NK-92 treated with Interleukin-12 subunit alpha and Interleukin-12 subunit beta, amount 100 ng/mL, for 24 hours (cell line): ENCODE results near the gene DUSP2.

Experiments
- DNase-seq: peaks from one replicate; lab custom pipeline; 2025; lab: John Stamatoyannopoulos, UW

The DUSP2 gene

GRCh38 chr2:96131152-96131812, 14.0 kb downstream of the DUSP2 start:
- DNase-seq = no peak

DNA sequence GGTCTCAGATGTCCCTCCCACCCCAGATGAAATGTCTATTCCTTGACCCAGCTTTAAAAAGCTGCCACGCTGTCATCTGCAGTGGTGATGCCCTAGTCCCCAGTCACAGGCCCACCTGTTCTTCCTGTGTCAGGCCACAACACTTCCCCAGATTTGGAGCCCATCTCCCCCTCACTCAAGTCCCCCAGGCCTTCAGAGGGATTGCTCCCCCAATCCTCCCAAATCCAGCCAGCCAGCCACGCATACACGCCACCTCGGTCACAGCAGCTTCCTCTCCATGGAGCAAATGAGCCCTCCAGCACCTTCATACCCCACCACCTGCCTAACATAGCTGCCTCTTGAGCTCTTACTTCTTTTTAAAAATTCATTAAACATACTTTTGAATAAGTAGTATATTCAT, 14.8 kb downstream of the DUSP2 start:
- no peak for DNase-seq

- no peak for DNase-seq
Measured at GRCh38 chr2:96129528-96130120, 15.6 kb downstream of the DUSP2 start.

GRCh38 chr2:96128456-96128855, 16.8 kb downstream of the DUSP2 start:
- no peak for DNase-seq

DNA sequence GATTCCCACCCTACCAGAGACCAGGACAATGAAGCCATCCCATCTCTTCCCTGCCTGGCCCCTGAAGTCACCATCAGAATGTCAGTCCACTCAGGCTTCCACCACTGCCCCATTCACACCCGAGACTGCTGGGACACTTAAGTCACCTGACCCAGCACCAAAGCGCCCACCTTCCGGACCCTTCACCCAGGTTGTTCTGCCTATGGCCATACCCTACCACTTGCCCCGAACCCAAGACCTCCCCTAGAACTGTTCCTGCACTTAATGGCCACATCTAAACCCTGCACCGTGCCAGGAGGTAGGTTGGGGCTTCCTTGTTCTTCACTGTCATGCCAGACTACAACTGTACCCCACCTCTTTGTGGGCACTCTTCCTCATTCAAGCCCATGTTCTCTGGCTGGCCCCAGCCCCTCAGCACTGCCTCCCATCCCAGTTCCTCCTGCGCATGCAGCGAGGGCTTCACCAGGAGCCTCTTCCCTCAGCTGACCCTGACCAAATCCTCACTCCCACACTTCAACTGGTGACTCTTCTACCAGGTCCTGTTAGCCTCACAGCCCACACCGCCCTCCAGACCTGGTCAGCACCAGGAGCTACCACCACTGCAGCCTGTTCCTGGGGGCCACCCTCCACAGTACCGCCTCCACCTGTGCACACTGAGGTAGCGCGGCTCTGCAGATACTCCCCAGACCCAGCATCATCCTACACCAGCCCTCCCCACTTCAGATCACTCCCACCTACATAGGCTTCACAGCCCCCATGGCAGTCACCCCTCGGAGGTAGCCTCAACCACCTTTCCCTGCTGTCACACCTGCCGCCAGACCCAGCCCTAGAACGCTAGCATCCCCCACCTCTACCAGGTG, 20.6 kb downstream of the DUSP2 start:
- no peak for DNase-seq

- DNase-seq = no peak
Measured at GRCh38 chr2:96123936-96124335, 21.3 kb downstream of the DUSP2 start.

DNA sequence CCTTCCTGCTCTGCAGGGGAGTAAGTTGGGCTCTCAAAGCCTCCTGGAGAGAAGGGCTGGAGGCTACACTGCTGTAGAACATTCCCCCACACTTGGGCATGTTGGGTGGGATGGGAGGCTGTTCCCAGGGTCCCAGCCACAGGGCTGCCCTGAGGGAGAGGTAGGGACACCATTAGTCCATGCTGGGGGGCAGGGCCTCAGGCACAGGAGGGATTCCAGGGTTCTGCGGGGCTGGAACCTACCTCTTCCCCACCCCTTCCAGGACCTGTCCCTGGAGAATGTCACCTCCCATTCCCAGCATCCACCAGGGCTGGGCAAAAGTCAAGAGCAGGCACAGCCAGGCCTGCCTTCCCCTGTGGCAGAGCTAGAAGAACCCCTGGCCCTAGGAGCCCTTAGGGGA, 21.9 kb downstream of the DUSP2 start:
- no peak for DNase-seq

DNA sequence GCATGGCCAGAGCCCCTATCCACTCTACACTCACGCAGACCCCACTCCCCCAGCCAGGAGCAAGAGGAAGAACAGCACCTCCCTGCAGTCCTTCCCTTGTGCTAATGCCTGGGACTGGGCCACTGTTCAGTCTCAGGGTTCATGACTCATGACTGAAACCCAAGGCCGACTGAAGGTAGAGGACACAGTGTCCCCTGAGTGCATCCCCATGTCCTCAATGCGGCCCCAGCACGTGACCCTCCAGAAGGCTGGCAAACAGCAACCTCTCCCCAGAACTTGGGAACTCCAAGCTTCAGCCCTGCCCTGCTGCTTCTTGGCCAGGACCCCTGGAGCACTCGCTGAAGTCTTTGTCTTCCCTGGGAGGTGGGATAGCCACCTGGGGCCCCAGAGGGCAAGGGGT, 22.8 kb downstream of the DUSP2 start:
- DNase-seq = no peak

DNA sequence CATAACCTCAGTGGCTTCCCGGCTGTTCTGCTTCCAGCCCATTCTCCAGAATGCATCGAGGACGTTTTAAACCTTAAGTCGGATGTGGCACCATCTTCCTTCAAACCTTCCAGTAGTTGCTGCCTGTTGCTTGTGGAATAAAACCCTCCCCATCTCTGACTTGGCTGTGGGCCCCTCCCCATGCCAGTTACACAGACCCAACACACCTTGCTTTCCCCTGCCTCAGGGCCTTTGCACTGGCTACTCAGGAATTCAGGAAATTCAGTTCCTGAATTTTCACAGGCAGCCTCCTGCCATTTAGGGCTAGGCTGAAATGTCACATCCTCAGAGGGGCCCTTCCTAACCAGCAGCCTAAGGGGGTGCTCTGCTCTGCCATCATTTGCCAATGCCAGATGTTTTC, 23.8 kb downstream of the DUSP2 start:
- no peak for DNase-seq

- no peak for DNase-seq
Measured at GRCh38 chr2:96120991-96121390, 24.2 kb downstream of the DUSP2 start.

DNA sequence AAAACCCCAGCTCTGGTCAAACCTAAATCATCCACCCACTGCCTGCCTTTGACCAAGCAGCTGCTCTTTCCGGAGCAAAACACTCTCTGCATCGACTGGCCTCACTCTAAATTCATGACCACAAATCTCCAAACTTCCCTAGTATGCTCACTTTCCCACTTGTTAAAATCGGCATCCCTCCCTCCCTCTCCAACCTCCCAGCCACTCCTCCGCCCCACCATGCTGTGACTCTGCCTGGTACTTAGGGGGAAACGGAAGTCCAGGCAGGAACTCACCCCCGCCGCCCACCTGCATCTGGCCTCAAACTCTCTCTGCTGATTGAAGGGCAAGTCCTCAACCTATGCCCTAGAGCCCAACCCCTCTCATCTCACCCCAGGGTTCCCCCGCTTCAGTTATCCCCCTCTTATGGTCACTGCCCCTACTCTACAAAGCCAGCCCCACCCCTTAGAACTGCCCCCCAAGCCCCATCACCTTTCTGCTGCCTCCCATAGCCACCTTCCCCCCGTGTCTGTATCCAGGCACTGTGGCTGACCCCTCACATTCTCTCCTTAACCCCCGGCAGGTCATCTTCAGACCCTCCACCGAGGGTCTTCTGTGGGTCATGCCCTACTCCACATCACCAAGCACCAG, 25.0 kb downstream of the DUSP2 start:
- no peak for DNase-seq

DNA sequence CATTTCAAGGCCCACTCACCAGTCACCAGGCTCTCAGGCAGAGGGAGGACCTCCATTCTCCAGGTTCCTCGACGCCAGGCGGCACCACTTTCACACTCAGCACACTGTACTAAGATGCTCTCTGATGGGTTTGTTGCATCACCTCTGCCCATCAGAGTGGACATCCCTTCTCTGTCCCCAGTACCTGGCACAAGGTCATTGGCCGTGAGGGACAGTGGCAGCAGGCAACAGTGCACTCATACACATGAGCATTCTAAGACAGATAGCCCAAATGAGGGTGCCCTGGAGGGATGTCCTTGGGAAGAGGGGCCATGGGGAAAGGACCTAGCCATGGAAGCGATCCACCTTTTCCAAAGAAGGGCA, 25.9 kb downstream of the DUSP2 start:
- no peak for DNase-seq

DNA sequence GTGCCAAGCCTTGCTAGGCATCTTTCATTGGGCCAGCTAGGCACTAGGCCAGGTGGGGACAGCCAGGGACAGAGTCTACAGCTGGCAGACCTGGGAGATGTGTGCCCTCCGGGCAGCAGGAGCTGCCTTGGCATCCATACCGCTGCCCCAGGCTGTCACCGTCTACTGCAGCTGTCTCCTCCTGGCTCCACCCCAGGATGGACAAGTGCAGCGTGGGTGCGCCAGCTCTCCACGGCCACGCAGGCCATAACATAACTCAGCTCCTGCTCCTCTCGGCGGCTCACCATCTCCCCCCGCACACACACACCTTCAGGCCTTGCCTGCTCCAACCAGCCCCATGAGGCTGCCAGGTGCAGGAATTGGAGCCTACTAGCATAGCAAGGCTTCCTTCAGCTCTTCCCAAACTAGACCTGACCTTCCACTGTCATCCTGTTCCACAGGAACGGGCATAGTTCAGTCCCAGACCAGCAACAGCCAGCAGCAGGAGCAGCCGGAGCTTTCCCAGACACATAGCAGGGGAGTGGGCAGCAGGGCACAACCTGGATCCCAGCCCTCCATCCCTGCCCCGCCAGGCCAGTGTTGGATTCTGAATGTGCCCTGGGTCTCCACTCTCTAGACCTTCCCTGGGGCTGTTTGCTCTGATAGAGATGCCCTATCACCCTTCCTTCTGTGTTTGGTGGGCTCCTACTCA, 26.4 kb downstream of the DUSP2 start:
- DNase-seq = no peak

- DNase-seq = no peak
Measured at GRCh38 chr2:96117701-96118588, 27.3 kb downstream of the DUSP2 start.

GRCh38 chr2:96116879-96117533, 28.2 kb downstream of the DUSP2 start:
- DNase-seq = no peak

GRCh38 chr2:96116424-96116878, 28.8 kb downstream of the DUSP2 start, which contains the start of gene ADRA2B:
Gene ADRA2B, minus strand, starts transcription at chr2:96116571. Its CDS starts 422 bp downstream, at chr2:96116149.
- DNase-seq = no peak

DNA sequence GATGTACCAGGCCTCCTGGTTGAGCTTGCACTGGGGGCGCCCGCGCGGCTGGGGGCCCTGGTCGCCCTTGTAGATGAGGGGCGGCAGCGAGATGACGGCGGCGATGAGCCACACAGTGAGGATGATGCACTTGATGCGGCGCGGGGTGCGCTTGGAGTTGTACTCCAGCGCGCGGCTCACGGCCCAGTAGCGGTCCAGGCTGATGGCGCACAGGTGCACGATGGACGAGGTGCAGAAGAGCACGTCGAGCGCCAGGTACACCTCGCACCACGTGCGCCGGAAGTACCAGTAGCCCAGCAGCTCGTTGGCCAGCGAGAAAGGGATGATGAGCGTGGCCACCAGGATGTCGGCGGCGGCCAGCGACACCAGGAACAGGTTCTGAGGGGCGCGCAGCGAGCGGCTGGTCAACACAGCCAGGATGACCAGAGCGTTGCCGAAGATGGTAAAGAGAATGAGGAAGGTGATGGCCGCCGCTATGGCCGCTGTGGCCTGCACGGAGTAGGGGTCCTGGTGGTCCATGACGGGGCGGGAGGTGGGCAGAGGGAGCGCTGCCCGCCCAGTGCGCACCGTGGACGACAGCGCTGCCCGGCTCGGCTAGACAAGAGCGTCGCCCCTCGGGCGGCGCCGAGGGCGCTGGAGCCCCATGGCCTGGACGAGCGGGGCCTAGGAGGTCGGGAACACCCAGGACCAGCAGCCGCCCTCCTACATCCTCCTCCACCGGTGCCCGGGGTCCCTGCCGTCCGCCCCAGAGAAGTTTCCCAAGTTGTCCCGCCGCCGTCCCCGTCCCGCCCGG, 29.4 kb downstream of the DUSP2 start:
- no peak for DNase-seq

GRCh38 chr2:96114903-96115581, 30.2 kb downstream of the DUSP2 start:
- no peak for DNase-seq

GRCh38 chr2:96114546-96114902, 30.7 kb downstream of the DUSP2 start:
- no peak for DNase-seq
